ENCODE measurements around the gene KIFC3. TPM values are rescaled to one million over a fixed set of nuclear protein-coding genes. Genes with fewer than 3 reads are reported as not detected.
A peak's percentile ranks its signal among the peaks of the same experiment; 100 is the strongest.
"Not testable (repeated sequence)": the region's sequence is repeated elsewhere in the genome, so short reads cannot be mapped to it uniquely, and the experiment has no call there.

The KIFC3 gene
- total and polyA plus RNA-seq, 2 donors from 2014 or later, result 74.9 to 109 TPM

DNA sequence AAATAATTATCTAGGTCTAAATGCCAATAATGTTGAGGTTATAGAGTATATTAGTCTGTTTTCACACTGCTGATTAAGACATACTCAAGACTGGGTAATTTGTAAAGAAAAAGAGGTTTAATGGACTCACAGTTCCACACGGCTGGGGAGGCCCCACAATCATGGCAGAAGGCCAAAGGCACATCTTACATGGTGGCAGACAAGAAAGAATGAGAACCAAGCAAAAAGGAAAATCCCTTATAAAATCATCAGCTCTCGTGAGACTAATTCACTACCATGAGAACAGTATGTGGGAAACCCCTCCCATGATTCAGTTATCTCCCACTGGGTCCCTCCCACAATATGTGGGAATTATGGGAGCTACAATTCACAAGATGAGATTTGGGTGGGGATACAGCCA is 69.6 kb downstream of the KIFC3 start:
- FAIRE-seq (no peak), DNase-seq (peak in 1 of 5 donors; percentile 8)

GRCh38 chr16:57732037-57732436 is 70.3 kb downstream of the KIFC3 start:
- intact Hi-C loops (cut with DNase I), result no loop called here
- H3K4me1 ChIP-seq (ENCODE audit: control insufficient read depth in 2 of 3, insufficient read depth in 2 of 3, low read depth in 1 of 3, low read length in 3 of 3), result peaks cover 0 to 15% (median 14%) of the 10 kb centered on the region in 3 donors
- no peak overlapping the region for H3K4me3 ChIP-seq (ENCODE audit: low read length in 3 of 3)
- no peak overlapping the region for H3K27ac ChIP-seq (ENCODE audit: low read depth in 2 of 2, low read length in 2 of 2)
- no peak for FAIRE-seq
- no peak for DNase-seq
- H3K9ac ChIP-seq (ENCODE audit: low read length in 3 of 3), result no peak overlapping the region
- TF ChIP-seq, protein P1, sequence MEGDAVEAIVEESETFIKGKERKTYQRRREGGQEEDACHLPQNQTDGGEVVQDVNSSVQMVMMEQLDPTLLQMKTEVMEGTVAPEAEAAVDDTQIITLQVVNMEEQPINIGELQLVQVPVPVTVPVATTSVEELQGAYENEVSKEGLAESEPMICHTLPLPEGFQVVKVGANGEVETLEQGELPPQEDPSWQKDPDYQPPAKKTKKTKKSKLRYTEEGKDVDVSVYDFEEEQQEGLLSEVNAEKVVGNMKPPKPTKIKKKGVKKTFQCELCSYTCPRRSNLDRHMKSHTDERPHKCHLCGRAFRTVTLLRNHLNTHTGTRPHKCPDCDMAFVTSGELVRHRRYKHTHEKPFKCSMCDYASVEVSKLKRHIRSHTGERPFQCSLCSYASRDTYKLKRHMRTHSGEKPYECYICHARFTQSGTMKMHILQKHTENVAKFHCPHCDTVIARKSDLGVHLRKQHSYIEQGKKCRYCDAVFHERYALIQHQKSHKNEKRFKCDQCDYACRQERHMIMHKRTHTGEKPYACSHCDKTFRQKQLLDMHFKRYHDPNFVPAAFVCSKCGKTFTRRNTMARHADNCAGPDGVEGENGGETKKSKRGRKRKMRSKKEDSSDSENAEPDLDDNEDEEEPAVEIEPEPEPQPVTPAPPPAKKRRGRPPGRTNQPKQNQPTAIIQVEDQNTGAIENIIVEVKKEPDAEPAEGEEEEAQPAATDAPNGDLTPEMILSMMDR (IDR thresholded peaks at IDR 0.05; ENCODE audit: borderline replicate concordance, extremely low read depth, insufficient read depth), result no peak
- no peaks in the 10 kb centered on the region for H3K27me3 ChIP-seq (ENCODE audit: control insufficient read depth, insufficient read depth, low read length)
- H3K9me3 ChIP-seq (ENCODE audit: control insufficient read depth in 2 of 3, insufficient read depth in 1 of 3, low read length in 3 of 3), result no peaks in the 10 kb centered on the region
- no peaks in the 10 kb centered on the region for H3K36me3 ChIP-seq (ENCODE audit: control insufficient read depth in 2 of 3, insufficient read depth in 3 of 3, low read length in 3 of 3)

More for the DNA sequence above, 69.6 kb downstream of the KIFC3 start:
- no peak overlapping the region for H3K4me3 ChIP-seq (ENCODE audit: low read length in 3 of 3)
- peaks cover 0 to 15% (median 15%) of the 10 kb centered on the region in 3 donors for H3K4me1 ChIP-seq (ENCODE audit: control insufficient read depth in 2 of 3, insufficient read depth in 2 of 3, low read depth in 1 of 3, low read length in 3 of 3)
- H3K9me3 ChIP-seq (ENCODE audit: control insufficient read depth in 2 of 3, insufficient read depth in 1 of 3, low read length in 3 of 3), result no peaks in the 10 kb centered on the region
- no peaks in the 10 kb centered on the region for H3K36me3 ChIP-seq (ENCODE audit: control insufficient read depth in 2 of 3, insufficient read depth in 3 of 3, low read length in 3 of 3)
- TF ChIP-seq, protein P1 (IDR thresholded peaks at IDR 0.05; ENCODE audit: borderline replicate concordance, extremely low read depth, insufficient read depth), result no peak
- H3K9ac ChIP-seq (ENCODE audit: low read length in 3 of 3), result no peak overlapping the region
- no peaks in the 10 kb centered on the region for H3K27me3 ChIP-seq (ENCODE audit: control insufficient read depth, insufficient read depth, low read length)
- H3K27ac ChIP-seq (ENCODE audit: low read depth in 2 of 2, low read length in 2 of 2), result no peak overlapping the region
- intact Hi-C loops (cut with DNase I), result no loop called here

GRCh38 chr16:57730771-57731730 is 71.2 kb downstream of the KIFC3 start:
- no peak overlapping the region for H3K9ac ChIP-seq (ENCODE audit: low read length in 3 of 3)
- FAIRE-seq (no peak), DNase-seq (peak in 2 of 5 donors; percentile 27 to 28)
- H3K4me3 ChIP-seq (ENCODE audit: low read length in 3 of 3), result no peak overlapping the region
- H3K36me3 ChIP-seq (ENCODE audit: control insufficient read depth in 2 of 3, insufficient read depth in 3 of 3, low read length in 3 of 3), result no peaks in the 10 kb centered on the region
- peaks cover 0 to 5% (median 5%) of the 10 kb centered on the region in 3 donors for H3K4me1 ChIP-seq (ENCODE audit: control insufficient read depth in 2 of 3, insufficient read depth in 2 of 3, low read depth in 1 of 3, low read length in 3 of 3)
- TF ChIP-seq, protein P1 (IDR thresholded peaks at IDR 0.05; ENCODE audit: borderline replicate concordance, extremely low read depth, insufficient read depth), result no peak
- H3K9me3 ChIP-seq (ENCODE audit: control insufficient read depth in 2 of 3, insufficient read depth in 1 of 3, low read length in 3 of 3), result no peaks in the 10 kb centered on the region
- H3K27ac ChIP-seq (ENCODE audit: low read depth in 2 of 2, low read length in 2 of 2), result no peak overlapping the region
- intact Hi-C loops (cut with DNase I), result no loop called here
- H3K27me3 ChIP-seq (ENCODE audit: control insufficient read depth, insufficient read depth, low read length), result no peaks in the 10 kb centered on the region

DNA sequence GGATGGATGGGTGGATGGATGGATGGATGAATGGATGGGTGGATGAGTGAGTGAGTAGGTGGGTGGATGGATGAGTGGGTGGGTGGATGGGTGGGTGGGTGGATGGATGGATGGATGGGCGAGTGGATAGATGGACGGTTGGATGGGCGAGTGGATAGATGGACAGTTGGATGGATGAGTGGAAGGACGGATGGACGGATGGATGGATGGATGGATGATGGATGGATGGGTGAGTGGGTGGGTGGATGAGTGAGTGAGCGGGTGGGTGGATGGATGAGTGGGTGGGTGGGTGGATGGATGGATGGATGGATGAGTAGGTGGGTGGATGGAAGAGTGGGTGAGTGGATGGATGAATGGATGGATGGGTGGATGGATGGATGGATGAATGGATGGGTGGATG is 72.4 kb downstream of the KIFC3 start:
- H3K27me3 ChIP-seq (ENCODE audit: control insufficient read depth, insufficient read depth, low read length); intact Hi-C loops (cut with DNase I); H3K36me3 ChIP-seq (ENCODE audit: control insufficient read depth in 2 of 3, insufficient read depth in 3 of 3, low read length in 3 of 3); H3K9me3 ChIP-seq (ENCODE audit: control insufficient read depth in 2 of 3, insufficient read depth in 1 of 3, low read length in 3 of 3); H3K4me1 ChIP-seq (ENCODE audit: control insufficient read depth in 2 of 3, insufficient read depth in 2 of 3, low read depth in 1 of 3, low read length in 3 of 3); H3K27ac ChIP-seq (ENCODE audit: low read depth in 2 of 2, low read length in 2 of 2); H3K4me3 ChIP-seq (ENCODE audit: low read length in 3 of 3); DNase-seq; FAIRE-seq; H3K9ac ChIP-seq (ENCODE audit: low read length in 3 of 3): not testable (repeated sequence)

All from kidney (tissue), 14 donors.